HepG2 (cell line): ENCODE results near the gene SNAP29. TPM values are rescaled to one million over a fixed set of nuclear protein-coding genes. Genes with fewer than 3 reads are reported as not detected.

Experiments used
- CHD4 ChIP-seq: fragments of 200-600 bp; sonication (generic); IDR thresholded peaks from 2 replicates; pipeline ENCODE4 v1.7.0; 2017; ENCODE audit warnings: mild to moderate bottlenecking, low read length, borderline replicate concordance
- HOXD1 ChIP-seq: sonication (generic); formaldehyde crosslinking; IDR thresholded peaks from 2 replicates; pipeline ENCODE4 v1.5.0; 2020; ENCODE audit warnings: missing genetic modification reagents
- KLF13 ChIP-seq: sonication (generic); formaldehyde crosslinking; IDR thresholded peaks from 2 replicates; pipeline ENCODE4 v1.4.0; 2020; ENCODE audit warnings: mild to moderate bottlenecking, missing genetic modification reagents
- RFX3 ChIP-seq: IDR thresholded peaks from 2 replicates; pipeline ENCODE4 v1.6.1; 2016; ENCODE audit warnings: missing biosample characterization, missing genetic modification reagents
- STAT5B ChIP-seq: sonication (generic); formaldehyde crosslinking; IDR thresholded peaks from 2 replicates; pipeline ENCODE4 v1.4.0; 2020; ENCODE audit warnings: missing genetic modification reagents
- TBX2 ChIP-seq: sonication (generic); formaldehyde crosslinking; IDR thresholded peaks from 2 replicates; pipeline ENCODE4 v1.5.0; 2020; ENCODE audit warnings: missing genetic modification reagents, mild to moderate bottlenecking, borderline replicate concordance
- YY1 ChIP-seq: IDR thresholded peaks from 2 replicates; pipeline ENCODE4 v1.6.1; 2011; ENCODE audit warnings: low read length, low read depth, moderate library complexity, mild to moderate bottlenecking; ENCODE audit not compliant: insufficient read depth, insufficient replicate concordance
- ZFP36 ChIP-seq: fragments of 150-350 bp; IDR thresholded peaks from 2 replicates; pipeline ENCODE4 v1.6.1; 2018; ENCODE audit warnings: borderline replicate concordance, low read length, low read depth; ENCODE audit not compliant: partially characterized antibody
- ZFYVE20 ChIP-seq: sonication (generic); formaldehyde crosslinking; IDR thresholded peaks from 2 replicates; pipeline ENCODE4 v1.8.0; 2023; ENCODE audit warnings: low read depth, mild to moderate bottlenecking, moderate library complexity, missing genetic modification reagents, borderline replicate concordance
- ZMYM4 ChIP-seq: sonication (generic); formaldehyde crosslinking; IDR thresholded peaks from 2 replicates; pipeline ENCODE4 v1.8.1; 2023; ENCODE audit warnings: mild to moderate bottlenecking, missing genetic modification reagents
- ZNF263 ChIP-seq: sonication (generic); formaldehyde crosslinking; IDR thresholded peaks from 2 replicates; pipeline ENCODE4 v1.4.0; 2020; ENCODE audit warnings: missing genetic modification reagents
- ZNF329 ChIP-seq: sonication (generic); formaldehyde crosslinking; IDR thresholded peaks from 2 replicates; pipeline ENCODE4 v1.9.0; 2021; ENCODE audit warnings: low read depth, mild to moderate bottlenecking, missing genetic modification reagents
- ZNF367 ChIP-seq: sonication (generic); formaldehyde crosslinking; IDR thresholded peaks from 2 replicates; pipeline ENCODE4 v1.4.0; 2020; ENCODE audit warnings: missing genetic modification reagents, borderline replicate concordance
- ZNF530 ChIP-seq: sonication (generic); formaldehyde crosslinking; IDR thresholded peaks from 2 replicates; pipeline ENCODE4 v1.5.0; 2020; ENCODE audit warnings: low read depth, mild to moderate bottlenecking, missing genetic modification reagents
- ZNF549 ChIP-seq: sonication (generic); formaldehyde crosslinking; IDR thresholded peaks from 2 replicates; pipeline ENCODE4 v1.5.0; 2020; ENCODE audit warnings: missing genetic modification reagents
- ZNF75D ChIP-seq: sonication (generic); formaldehyde crosslinking; IDR thresholded peaks from 2 replicates; pipeline ENCODE4 v1.8.1; 2023; ENCODE audit warnings: missing genetic modification reagents, mild to moderate bottlenecking, borderline replicate concordance
- ZNF773 ChIP-seq: sonication (generic); formaldehyde crosslinking; IDR thresholded peaks from 2 replicates; pipeline ENCODE4 v1.4.0; 2020; ENCODE audit warnings: missing genetic modification reagents, borderline replicate concordance
- ZNF790 ChIP-seq: sonication (generic); formaldehyde crosslinking; IDR thresholded peaks from 2 replicates; pipeline ENCODE4 v1.8.0; 2022; ENCODE audit warnings: missing genetic modification reagents, mild to moderate bottlenecking, borderline replicate concordance
- polyA plus RNA-seq, 8 experiments: library from polyadenylated mRNA; depleted of rRNA in 3 of 8; stranded (reverse) in 7 of 8; unstranded in 1 of 8; fragments of >200 nt; fragmentation: Illumina TruSeq in 4 of 8; extraction: Trizol in 4 of 8; gene quantifications; 2 replicates each; pipeline versions ENCODE4 v1.2.1 to v1.2.3, GENCODE V29; 2011 to 2016; ENCODE audit warnings: low read depth in 4 of 8, missing spikeins in 1 of 8, mixed read lengths in 1 of 8; ENCODE audit not compliant: insufficient read depth in 1 of 8
- total RNA-seq, 5 experiments: library from RNA; depleted of rRNA; stranded (reverse); fragments of >200 nt; fragmentation: Illumina TruSeq; extraction: Trizol; gene quantifications; 2 replicates each; pipeline ENCODE4 v1.2.3, GENCODE V29; 2016; ENCODE audit warnings: low read depth in 1 of 5
- TF ChIP-seq, protein P1 (sequence below): sonication (generic); formaldehyde crosslinking; IDR thresholded peaks from 2 replicates; pipeline ENCODE4 v1.8.0; 2022; ENCODE audit warnings: mild to moderate bottlenecking, missing genetic modification reagents, moderate library complexity
- TF ChIP-seq, protein P2 (sequence below): sonication (generic); formaldehyde crosslinking; IDR thresholded peaks from 2 replicates; pipeline ENCODE4 v1.8.1; 2023; ENCODE audit warnings: mild to moderate bottlenecking, inconsistent platforms, moderate library complexity, missing genetic modification reagents, borderline replicate concordance
- TF ChIP-seq, protein P3 (sequence below): sonication (generic); formaldehyde crosslinking; IDR thresholded peaks from 2 replicates; pipeline ENCODE4 v1.5.1; 2020; ENCODE audit warnings: missing genetic modification reagents, mild to moderate bottlenecking, borderline replicate concordance
- TF ChIP-seq, protein P4 (sequence below): sonication (generic); formaldehyde crosslinking; IDR thresholded peaks from 2 replicates; pipeline ENCODE4 v1.5.0; 2020; ENCODE audit warnings: mild to moderate bottlenecking, missing genetic modification reagents, moderate library complexity

The SNAP29 gene
- total and polyA plus RNA-seq, 2 of the 13 experiments (the other 11 are each of a cell fraction or from before 2014, with no cell fraction given) = 12.3 to 30.7 TPM

DNA sequence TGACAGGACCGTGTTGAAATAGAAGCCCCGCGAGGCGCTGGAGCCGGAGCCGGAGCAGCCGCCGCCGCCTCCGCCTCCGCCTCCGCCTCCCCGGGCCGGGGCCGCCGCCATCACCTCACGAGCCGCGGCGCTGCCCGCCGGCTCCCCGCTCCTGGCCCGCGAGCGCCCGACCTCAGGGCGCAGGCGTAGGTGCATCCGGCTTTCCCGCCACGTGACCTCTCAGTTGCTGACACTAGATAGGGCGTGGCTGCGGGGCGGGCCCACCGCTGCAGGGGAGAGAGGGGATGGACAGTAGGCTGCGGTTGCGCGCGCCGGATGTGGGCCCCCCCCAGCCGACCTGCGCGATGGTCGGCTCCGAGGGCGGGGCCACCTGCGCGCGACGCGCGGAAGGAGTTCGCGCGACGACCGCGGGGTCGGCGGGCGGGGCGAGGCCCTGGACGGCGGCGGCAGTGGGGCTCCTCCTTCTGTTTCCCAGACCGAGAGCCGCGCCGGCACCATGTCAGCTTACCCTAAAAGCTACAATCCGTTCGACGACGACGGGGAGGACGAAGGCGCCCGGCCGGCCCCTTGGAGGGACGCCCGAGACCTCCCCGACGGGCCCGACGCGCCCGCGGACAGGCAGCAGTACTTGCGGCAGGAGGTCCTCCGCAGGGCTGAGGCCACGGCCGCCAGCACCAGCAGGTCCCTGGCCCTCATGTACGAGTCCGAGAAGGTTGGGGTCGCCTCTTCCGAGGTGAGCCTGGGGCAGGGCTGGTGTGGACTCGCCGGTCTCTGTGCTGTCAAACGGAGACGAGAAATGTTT is at the start of gene SNAP29, which contains the start of gene PI4KA (continued):
- TF ChIP-seq, protein P1, sequence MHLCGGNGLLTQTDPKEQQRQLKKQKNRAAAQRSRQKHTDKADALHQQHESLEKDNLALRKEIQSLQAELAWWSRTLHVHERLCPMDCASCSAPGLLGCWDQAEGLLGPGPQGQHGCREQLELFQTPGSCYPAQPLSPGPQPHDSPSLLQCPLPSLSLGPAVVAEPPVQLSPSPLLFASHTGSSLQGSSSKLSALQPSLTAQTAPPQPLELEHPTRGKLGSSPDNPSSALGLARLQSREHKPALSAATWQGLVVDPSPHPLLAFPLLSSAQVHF = 0 out of 2 replicates have a peak, but pooled peaks have one; percentile 13
- TF ChIP-seq CHD4 (no peak), ZFP36 (no peak), YY1 (peak; percentile 79), ZNF263 (no peak), ZNF329 (CRISPR knock-in tag) (peak; percentile 75; the same call in 1 of the 2 replicates), ZNF367 (CRISPR knock-in tag) (no peak; the same call in 1 of the 2 replicates), ZNF549 (CRISPR knock-in tag) (no peak), ZNF790 (peak; percentile 39; the same call in 1 of the 2 replicates), RFX3 (CRISPR knock-in tag) (no peak), STAT5B (no peak), ZNF530 (no peak), TBX2 (CRISPR knock-in tag) (peak; percentile 70; the same call in 1 of the 2 replicates), ZNF75D (CRISPR knock-in tag) (no peak), HOXD1 (CRISPR knock-in tag) (no peak), ZMYM4 (CRISPR knock-in tag) (peak; percentile 90; the same call in 1 of the 2 replicates), ZFYVE20 (CRISPR knock-in tag) (no peak), ZNF773 (CRISPR knock-in tag) (peak; percentile 49; the same call in 1 of the 2 replicates), KLF13 (CRISPR knock-in tag) (0 out of 2 replicates have a peak, but pooled peaks have one; percentile 25)
- TF ChIP-seq, protein P2, sequence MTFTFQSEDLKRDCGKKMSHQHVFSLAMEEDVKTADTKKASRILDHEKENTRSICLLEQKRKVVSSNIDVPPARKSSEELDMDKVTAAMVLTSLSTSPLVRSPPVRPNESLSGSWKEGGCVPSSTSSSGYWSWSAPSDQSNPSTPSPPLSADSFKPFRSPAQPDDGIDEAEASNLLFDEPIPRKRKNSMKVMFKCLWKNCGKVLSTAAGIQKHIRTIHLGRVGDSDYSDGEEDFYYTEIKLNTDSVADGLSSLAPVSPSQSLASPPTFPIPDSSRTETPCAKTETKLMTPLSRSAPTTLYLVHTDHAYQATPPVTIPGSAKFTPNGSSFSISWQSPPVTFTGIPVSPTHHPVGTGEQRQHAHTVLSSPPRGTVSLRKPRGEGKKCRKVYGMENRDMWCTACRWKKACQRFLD (CRISPR knock-in tag) = peak; percentile 41; the same call in 1 of the 2 replicates
- TF ChIP-seq, protein P3, sequence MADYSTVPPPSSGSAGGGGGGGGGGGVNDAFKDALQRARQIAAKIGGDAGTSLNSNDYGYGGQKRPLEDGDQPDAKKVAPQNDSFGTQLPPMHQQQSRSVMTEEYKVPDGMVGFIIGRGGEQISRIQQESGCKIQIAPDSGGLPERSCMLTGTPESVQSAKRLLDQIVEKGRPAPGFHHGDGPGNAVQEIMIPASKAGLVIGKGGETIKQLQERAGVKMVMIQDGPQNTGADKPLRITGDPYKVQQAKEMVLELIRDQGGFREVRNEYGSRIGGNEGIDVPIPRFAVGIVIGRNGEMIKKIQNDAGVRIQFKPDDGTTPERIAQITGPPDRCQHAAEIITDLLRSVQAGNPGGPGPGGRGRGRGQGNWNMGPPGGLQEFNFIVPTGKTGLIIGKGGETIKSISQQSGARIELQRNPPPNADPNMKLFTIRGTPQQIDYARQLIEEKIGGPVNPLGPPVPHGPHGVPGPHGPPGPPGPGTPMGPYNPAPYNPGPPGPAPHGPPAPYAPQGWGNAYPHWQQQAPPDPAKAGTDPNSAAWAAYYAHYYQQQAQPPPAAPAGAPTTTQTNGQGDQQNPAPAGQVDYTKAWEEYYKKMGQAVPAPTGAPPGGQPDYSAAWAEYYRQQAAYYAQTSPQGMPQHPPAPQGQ (CRISPR knock-in tag) = no peak
- TF ChIP-seq, protein P4, sequence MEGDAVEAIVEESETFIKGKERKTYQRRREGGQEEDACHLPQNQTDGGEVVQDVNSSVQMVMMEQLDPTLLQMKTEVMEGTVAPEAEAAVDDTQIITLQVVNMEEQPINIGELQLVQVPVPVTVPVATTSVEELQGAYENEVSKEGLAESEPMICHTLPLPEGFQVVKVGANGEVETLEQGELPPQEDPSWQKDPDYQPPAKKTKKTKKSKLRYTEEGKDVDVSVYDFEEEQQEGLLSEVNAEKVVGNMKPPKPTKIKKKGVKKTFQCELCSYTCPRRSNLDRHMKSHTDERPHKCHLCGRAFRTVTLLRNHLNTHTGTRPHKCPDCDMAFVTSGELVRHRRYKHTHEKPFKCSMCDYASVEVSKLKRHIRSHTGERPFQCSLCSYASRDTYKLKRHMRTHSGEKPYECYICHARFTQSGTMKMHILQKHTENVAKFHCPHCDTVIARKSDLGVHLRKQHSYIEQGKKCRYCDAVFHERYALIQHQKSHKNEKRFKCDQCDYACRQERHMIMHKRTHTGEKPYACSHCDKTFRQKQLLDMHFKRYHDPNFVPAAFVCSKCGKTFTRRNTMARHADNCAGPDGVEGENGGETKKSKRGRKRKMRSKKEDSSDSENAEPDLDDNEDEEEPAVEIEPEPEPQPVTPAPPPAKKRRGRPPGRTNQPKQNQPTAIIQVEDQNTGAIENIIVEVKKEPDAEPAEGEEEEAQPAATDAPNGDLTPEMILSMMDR (CRISPR knock-in tag) = no peak; the same call in 1 of the 2 replicates
